C4-2B (cell line): ENCODE measurements around the gene HDAC2.

Experiments used
- CTCF ChIP-seq: fragments of 450-650 bp; conservative IDR thresholded peaks from 2 replicates; pipeline ENCODE4 v1.5.1; 2017; ENCODE audit warnings: mild to moderate bottlenecking
- ZFX ChIP-seq: fragments of 450-650 bp; IDR thresholded peaks from 2 replicates; pipeline ENCODE4 v1.6.1; 2017

- TF ChIP-seq CTCF, result no peak
- TF ChIP-seq ZFX, result no peak
Measured at GRCh38 chr6:113934101-113934500, 36.8 kb downstream of the HDAC2 start.
